ENCODE measurements around the gene LIPC. TPM values are rescaled to one million over a fixed set of nuclear protein-coding genes. Genes with fewer than 3 reads are reported as not detected.

Gene LIPC
- total and polyA plus RNA-seq, 2 experiments from 2014 or later: not detected

GRCh38 chr15:58473724-58474123 is 41.9 kb downstream of the LIPC start (continued):
- no peak for TF ChIP-seq ZNF462 (CRISPR knock-in tag; IDR thresholded peaks at IDR 0.05)

- Histone ChIP-seq H4K20me1 (replicated peaks; ENCODE audit: insufficient read depth) (no peaks in the 10 kb centered on the region), H3K79me2 (replicated peaks; ENCODE audit: insufficient read depth) (no peaks in the 10 kb centered on the region), H3K4me1 (ENCODE audit: insufficient read depth) (peaks cover 3% of the 10 kb centered on the region; the same call in 1 of the 2 replicates), H3K36me3 (ENCODE audit: insufficient read depth) (no peaks in the 10 kb centered on the region), H3K27me3 (ENCODE audit: insufficient read depth) (no peaks in the 10 kb centered on the region), H3K9me2 (ENCODE audit: insufficient read depth) (peaks cover 6% of the 10 kb centered on the region; the same call in 1 of the 2 replicates), H3F3A (replicated peaks; ENCODE audit: low read depth) (no peaks in the 10 kb centered on the region), H2AFZ (no peak overlapping the region), H3K4me3 (no peak overlapping the region), H3K4me2 (no peak overlapping the region), H3K27ac (ENCODE audit: low read depth) (no peak overlapping the region)
- no peak overlapping the region for H3K4me3 Mint-ChIP-seq
- no peak overlapping the region for H3K27ac Mint-ChIP-seq
- DNase-seq (ENCODE audit: low spot score) (no peak), ATAC-seq (no peak)
- H3K4me1 Mint-ChIP-seq: peaks cover 15% of the 10 kb centered on the region
- peaks cover 2% of the 10 kb centered on the region for H3K27me3 Mint-ChIP-seq (ENCODE audit: insufficient read depth, low read depth, poor library complexity)
- no peaks in the 10 kb centered on the region for H3K9me3 Mint-ChIP-seq
- H3K36me3 Mint-ChIP-seq (ENCODE audit: low read depth): no peaks in the 10 kb centered on the region
- TF ChIP-seq ETS1 (IDR thresholded peaks at IDR 0.05) (no peak), POLR2AphosphoS5 (IDR thresholded peaks at IDR 0.05; ENCODE audit: low read depth) (no peak), JUNB (IDR thresholded peaks at IDR 0.05; ENCODE audit: unreplicated experiment) (no peak), NANOG (IDR thresholded peaks at IDR 0.05; ENCODE audit: borderline replicate concordance) (no peak), EZH2phosphoT487 (IDR thresholded peaks at IDR 0.05; ENCODE audit: unreplicated experiment) (no peak), REST (IDR thresholded peaks at IDR 0.05; ENCODE audit: unreplicated experiment) (no peak)
Observed at GRCh38 chr15:58474741-58475323, 43.0 kb downstream of the LIPC start.
